NOMO-1 treated with DMSO at 0.1 percent for 48 hours (cell line): Measurements from ENCODE around the gene PIKFYVE.
"Not testable (repeated sequence)": the region's sequence is repeated elsewhere in the genome, so short reads cannot be mapped to it uniquely, and the experiment has no call there.

ENCODE experiments used
- DNase-seq: peaks from one replicate; lab custom pipeline; 2025; ENCODE audit not compliant: unreplicated experiment; lab: John Stamatoyannopoulos, UW

The PIKFYVE gene

DNA sequence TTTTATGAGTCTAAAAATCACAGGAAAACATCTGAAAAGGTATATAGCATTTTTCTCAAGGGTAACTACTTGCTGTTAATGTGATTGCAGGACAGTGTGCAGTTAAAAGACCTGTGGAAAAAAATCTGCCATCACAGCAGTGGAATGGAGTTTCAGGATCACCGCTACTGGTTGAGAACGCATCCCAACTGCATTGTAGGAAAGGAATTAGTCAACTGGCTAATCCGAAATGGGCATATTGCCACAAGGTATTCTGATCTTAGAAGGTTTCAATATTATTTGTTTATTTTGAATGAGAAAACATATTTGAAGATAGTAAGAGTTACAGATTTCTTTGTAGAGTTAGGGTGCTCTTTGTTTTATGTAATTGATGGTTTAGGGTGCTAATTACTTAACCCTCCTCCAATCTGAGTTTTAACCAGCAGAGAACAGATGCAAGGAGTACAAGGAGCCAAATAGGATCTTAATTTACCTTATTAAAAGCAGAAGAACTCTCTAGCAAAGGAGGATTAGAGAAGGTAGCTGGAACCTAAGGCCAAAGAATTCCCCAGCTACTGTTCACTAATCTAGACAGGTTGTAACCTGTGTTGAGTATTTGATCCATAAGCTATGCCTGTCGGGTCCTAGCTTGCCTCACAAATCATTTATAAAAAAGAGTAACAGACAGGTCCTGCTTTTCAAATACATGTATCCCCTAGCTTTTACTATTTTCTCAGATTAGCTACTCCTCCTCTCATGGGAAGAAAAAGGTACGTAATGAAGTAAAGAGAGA lies 35.0 kb downstream of the PIKFYVE start:
- no peak for DNase-seq

DNA sequence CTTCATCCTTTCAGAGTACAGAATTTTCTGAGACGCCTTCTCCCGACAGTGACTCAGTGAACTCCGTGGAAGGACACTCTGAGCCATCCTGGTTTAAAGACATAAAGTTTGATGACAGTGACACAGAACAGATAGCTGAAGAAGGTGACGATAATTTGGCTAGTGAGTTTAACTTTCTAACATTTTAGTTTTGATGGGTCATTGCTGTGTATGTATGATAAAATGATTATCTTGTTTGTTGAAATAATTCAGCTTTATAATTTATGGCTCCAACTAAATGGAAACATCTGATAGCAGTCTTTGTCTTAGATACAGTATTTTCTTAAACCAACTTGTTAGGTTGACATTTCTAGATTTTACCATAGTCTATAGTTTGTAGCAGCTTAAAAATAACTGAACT lies 38.1 kb downstream of the PIKFYVE start:
- DNase-seq: no peak

DNA sequence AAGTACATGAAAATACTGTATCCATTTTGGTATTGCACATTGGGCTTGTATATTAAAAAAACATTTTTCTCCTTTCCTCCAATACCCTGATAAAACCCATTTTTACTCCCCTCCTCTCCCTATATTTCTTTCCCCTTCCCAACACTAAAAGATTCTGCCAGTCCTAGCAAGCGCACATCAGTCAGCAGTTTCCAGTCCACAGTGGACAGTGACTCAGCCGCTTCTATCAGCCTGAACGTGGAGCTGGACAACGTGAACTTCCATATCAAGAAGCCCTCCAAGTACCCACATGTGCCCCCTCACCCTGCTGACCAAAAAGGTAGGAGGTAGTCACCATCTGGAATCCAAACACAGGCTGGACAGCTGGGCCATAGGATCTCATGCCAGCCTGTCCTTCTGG lies 38.6 kb downstream of the PIKFYVE start:
- DNase-seq: no peak

DNA sequence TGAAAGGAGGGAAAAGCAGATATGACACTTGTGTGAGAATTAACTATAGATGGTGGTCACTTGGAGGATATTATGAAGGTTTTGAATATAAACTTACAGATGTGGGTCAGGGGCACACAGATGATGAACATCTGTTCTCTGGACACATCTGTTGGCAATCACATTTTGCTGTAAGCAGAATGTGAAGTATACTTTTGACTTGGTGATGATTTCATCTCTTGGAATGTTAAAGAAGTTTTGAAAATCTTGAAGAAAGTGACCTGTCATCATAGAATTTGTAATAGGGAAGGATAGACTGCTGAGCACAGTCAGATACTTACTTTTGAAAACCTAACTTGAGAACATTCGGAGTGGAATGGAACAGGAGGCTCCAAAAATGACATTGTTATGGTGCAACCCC lies 40.2 kb downstream of the PIKFYVE start:
- no peak for DNase-seq

DNA sequence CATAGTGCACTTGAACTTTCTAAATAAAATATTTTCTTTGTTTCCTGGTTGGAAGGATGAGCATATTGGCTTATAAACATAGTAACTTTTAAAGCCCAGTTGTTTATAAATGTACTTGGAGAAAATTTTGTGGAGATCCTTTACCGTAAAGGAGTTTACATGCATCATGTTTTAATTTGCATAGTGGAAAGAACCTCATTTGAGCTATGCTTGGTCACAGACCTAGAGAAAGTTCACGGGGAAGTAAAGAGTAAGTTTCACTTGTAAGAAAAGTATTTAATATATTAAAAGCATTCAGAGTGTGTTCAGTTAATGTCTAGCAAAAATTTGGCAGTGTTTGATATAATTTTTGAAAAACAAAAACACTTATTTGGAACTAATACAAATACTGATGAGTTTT lies 45.3 kb downstream of the PIKFYVE start:
- DNase-seq: no peak

GRCh38 chr2:208311954-208312353 lies 45.9 kb downstream of the PIKFYVE start:
- DNase-seq: no peak

- no peak for DNase-seq
Observed at GRCh38 chr2:208315081-208315788, 49.2 kb downstream of the PIKFYVE start.

DNA sequence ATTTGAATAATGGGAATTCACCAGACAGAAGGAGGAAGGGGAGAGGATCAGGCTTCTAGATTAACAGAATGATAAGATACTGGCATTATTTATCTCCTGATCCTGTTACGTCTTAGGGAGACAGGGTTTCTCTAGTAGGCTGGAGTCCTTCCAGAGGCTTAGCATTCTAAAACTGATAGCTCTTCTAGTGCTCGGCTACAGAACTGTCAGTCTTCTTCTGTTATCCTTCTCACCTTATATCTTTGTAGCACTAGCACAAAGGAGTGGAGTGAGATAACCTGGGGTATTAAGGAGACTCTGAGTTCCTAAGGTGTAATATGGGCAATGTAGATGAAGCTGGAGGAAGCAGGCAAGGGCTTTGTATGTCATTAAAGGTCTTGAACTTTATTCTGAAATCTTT lies 52.1 kb downstream of the PIKFYVE start:
- no peak for DNase-seq

GRCh38 chr2:208319391-208319790 lies 53.3 kb downstream of the PIKFYVE start:
- DNase-seq: no peak

- DNase-seq: no peak
Observed at GRCh38 chr2:208320686-208321085, 54.6 kb downstream of the PIKFYVE start.

DNA sequence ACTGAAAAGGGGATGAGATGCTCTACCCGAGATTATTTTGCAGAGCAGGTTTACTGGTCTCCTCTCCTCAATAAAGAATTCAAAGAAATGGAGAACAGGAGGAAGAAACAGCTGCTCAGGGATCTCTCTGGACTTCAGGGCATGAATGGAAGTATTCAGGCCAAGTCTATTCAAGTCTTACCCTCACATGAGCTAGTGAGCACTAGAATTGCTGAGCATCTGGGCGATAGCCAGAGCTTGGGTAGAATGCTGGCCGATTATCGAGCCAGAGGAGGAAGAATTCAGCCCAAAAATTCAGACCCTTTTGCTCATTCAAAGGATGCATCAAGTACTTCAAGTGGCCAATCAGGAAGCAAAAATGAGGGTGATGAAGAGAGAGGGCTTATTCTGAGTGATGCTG lies 60.0 kb downstream of the PIKFYVE start:
- DNase-seq: no peak

DNA sequence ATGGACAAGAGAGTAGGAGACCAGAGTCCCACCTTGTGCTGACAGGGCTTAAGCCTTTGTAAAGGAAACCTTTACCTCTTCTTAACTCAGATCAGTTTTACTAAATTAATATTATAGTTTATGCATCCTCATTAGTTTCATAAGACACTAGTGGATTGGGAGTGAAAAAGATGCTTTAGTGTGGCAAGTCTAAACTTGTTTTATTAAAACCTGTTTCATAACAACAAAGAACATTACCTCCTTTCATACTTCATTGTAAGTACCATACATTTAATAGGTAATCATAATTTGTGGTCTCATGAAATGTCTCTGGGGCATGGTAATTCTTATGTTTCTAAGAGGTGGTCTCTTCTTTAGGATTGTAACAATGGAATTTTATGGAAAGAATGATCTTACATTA lies 63.4 kb downstream of the PIKFYVE start:
- no peak for DNase-seq

DNA sequence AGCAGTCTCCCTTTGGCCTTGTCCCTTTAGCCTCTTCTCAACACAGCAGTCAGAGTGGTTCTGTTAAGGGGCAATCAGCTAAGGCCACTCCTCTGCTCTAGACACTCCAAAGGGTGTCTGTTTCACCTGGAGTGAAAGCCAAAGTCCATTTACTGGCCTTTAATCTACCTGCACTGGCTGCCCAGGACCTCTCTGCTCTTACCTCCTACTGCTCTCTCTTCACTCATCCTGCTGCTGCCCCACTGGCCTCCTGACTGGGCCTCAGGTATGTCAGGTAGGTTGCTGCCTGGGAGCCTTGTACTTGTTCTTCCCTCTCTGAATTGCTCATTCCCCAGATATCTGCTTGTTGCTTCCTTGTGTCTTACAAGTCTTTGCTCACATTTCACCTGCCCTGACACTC lies 68.2 kb downstream of the PIKFYVE start:
- DNase-seq: no peak

GRCh38 chr2:208346756-208347155 lies 80.7 kb downstream of the PIKFYVE start:
- DNase-seq: no peak

DNA sequence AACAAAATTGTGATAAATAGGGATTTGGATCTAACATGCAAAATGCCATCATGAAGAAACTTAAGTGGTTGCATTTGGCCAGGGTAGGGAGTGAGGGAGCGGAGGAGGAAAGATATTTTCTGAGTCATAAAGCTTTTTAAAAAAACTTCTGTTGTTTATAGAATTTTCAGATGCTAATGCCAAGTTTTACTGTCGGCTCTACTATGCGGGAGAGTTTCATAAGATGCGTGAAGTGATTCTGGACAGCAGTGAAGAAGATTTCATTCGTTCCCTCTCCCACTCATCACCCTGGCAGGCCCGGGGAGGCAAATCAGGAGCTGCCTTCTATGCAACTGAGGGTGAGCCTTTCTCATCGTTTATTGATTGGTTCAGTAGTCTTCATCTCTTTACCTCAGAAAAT lies 84.6 kb downstream of the PIKFYVE start:
- no peak for DNase-seq

- DNase-seq: no peak
Observed at GRCh38 chr2:208352644-208353567, 86.9 kb downstream of the PIKFYVE start.

DNA sequence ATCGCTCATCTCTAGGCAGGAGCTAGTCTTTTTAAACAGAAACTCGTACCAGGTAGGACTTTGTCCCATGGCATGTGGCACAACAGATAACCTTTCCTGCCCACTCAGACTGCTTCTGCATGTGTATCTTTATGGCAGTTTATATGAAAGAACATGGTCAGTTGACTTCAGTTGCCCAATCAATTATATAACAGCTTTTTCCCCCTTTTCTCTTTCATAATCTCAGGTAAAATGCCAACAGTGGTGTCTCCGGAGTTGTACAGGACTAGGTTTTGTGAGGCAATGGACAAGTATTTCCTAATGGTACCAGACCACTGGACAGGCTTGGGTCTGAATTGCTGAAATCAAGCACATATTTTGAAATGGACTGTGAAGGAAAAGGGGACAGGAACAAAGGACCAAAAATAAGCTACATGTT lies 88.9 kb downstream of the PIKFYVE start:
- DNase-seq: no peak

- not testable (repeated sequence) for DNase-seq
Observed at GRCh38 chr2:208356420-208356819, 90.4 kb downstream of the PIKFYVE start.

GRCh38 chr2:208356846-208357574 lies 91.0 kb downstream of the PIKFYVE start:
- DNase-seq: no peak

- DNase-seq: peak; percentile 29
Observed at GRCh38 chr2:208358758-208359631, 92.9 kb downstream of the PIKFYVE start.
